ENCODE data around the gene ZNF526. TPM values are rescaled to one million over a fixed set of nuclear protein-coding genes. Genes with fewer than 3 reads are reported as not detected.

The ZNF526 gene
- total RNA-seq, 1 donor from 2014 or later, result 11.7 TPM

DNA sequence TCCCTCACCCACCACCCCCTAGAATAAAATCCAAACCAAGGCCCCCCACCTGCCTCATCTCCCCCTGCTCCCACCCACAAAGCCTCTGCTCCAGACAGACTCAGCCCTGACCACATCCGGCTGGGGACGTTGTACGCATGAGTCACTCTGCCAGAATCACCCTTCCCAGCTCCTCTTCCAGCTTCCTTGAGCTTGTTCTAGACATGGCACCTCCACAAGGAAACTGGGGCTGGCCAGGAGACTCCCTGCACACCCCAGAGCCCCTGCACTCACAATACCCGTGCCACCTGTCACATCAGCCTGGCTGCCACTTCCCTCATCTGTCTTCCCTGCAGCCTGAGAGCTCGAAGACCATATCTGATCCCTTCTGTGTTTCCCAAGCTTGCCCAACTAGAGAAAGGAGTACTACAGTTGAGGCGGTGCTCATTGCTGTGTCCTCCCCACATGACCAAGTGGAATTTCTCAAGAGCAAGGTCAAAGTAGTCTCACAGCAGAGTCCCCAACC, 12.3 kb upstream of the ZNF526 start:
- peak; percentile 63 for DNase-seq
- ATAC-seq, result peak; percentile 73 to 74
- Histone ChIP-seq H3K27me3 (ENCODE audit: low read depth) (no peaks in the 10 kb centered on the region), H3K4me3 (no peak overlapping the region), H3K9me3 (no peaks in the 10 kb centered on the region), H3K4me1 (peaks cover 36% of the 10 kb centered on the region), H3K27ac (no peak overlapping the region), H3K36me3 (peaks cover 98% of the 10 kb centered on the region)
- intact Hi-C loops (cut with DNase I), result no loop called here
- no peak for TF ChIP-seq CTCF (IDR thresholded peaks at IDR 0.05)

DNA sequence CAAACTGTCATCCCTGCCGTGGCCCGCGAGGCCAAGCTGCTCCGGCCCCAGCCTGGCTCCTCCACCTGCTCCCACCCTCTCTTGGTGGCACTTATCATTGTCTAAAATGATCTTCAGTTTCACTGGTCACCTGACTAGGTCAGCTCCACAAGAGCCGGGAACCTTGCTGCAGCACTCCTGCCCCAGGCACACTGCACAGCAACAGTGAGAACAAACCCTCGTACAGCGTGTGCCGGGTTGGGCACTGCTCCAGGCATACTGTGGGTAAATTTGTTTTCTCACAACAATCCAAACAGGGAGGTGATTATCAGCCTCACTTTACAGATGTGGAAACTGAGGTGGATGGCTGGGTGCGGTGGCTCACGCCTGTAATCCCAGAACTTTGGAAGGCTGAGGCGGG, 11.5 kb upstream of the ZNF526 start:
- no peak for TF ChIP-seq CTCF (IDR thresholded peaks at IDR 0.05)
- Histone ChIP-seq H3K4me3 (no peak overlapping the region), H3K27me3 (ENCODE audit: low read depth) (no peaks in the 10 kb centered on the region), H3K9me3 (no peaks in the 10 kb centered on the region), H3K4me1 (peaks cover 35% of the 10 kb centered on the region), H3K36me3 (peaks cover 98% of the 10 kb centered on the region), H3K27ac (no peak overlapping the region)
- no peak for DNase-seq
- intact Hi-C loops (cut with DNase I), result no loop called here
- no peak for ATAC-seq

DNA sequence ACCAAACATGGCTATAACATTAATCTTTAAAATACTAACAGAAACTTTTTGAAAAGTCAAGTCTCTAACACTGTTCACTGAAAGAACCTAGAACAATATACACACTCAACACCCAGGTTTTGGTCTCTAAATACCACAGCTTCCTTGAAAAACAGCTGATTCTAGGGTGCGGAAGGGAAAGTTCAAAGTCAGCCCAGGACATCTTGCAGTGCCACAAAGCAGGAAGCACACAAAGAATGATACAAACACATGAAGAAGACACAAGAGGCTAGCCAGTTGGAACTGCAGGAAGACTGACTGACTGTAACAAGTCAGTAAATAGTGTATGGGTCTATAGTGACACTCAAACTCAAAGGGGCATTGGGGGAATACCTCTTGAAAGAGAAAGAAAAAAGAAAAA, 7.2 kb upstream of the ZNF526 start:
- ATAC-seq, result no peak
- H3K36me3 ChIP-seq, result peaks cover 74% of the 10 kb centered on the region
- intact Hi-C loops (cut with DNase I), result no loop called here

DNA sequence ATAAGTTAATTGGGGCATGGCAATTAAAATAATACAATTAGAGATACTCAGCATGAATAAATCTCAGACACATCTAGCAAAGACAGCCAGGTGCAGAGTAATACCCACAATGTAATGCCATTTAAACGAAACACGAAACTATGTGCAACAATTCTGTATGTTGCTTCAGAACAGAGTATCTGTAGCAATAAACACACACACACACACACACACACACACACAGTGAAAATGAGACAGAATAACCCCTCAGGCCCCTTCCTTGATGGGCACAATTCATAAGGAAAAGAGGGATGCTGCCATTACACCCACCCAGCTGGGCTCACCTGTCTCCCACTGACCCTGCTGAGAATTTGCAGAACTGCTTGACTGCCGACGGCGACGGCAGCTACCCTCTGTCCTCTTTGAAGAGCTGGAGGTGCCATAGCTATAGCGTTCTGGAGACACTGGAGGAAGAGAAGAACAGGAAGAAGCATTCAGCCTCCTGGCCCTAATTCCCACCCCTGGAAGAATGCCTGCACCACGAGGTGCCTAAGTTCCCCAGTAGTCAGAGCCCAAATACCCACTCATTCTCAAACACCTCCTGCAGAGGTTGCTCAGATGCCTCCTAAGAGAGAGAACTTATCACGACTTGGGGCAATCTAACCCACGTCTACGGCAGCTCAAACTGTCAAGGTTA, 5.2 kb upstream of the ZNF526 start:
- DNase-seq (no peak), ATAC-seq (no peak)
- H3K36me3 ChIP-seq, result peaks cover 54% of the 10 kb centered on the region
- no peaks in the 10 kb centered on the region for H3K27me3 ChIP-seq (ENCODE audit: low read depth)
- no peaks in the 10 kb centered on the region for H3K9me3 ChIP-seq
- no peak overlapping the region for H3K27ac ChIP-seq
- peak overlapping the region; percentile 95 for H3K4me3 ChIP-seq
- TF ChIP-seq CTCF (IDR thresholded peaks at IDR 0.05), result no peak
- intact Hi-C loops (cut with DNase I), result no loop called here
- H3K4me1 ChIP-seq, result peaks cover 57% of the 10 kb centered on the region

More for the DNA sequence above, 7.2 kb upstream of the ZNF526 start:
- no peaks in the 10 kb centered on the region for H3K27me3 ChIP-seq (ENCODE audit: low read depth)
- TF ChIP-seq CTCF (IDR thresholded peaks at IDR 0.05), result no peak
- H3K4me3 ChIP-seq, result no peak overlapping the region
- no peaks in the 10 kb centered on the region for H3K9me3 ChIP-seq
- peaks cover 44% of the 10 kb centered on the region for H3K4me1 ChIP-seq
- DNase-seq, result no peak
- no peak overlapping the region for H3K27ac ChIP-seq

DNA sequence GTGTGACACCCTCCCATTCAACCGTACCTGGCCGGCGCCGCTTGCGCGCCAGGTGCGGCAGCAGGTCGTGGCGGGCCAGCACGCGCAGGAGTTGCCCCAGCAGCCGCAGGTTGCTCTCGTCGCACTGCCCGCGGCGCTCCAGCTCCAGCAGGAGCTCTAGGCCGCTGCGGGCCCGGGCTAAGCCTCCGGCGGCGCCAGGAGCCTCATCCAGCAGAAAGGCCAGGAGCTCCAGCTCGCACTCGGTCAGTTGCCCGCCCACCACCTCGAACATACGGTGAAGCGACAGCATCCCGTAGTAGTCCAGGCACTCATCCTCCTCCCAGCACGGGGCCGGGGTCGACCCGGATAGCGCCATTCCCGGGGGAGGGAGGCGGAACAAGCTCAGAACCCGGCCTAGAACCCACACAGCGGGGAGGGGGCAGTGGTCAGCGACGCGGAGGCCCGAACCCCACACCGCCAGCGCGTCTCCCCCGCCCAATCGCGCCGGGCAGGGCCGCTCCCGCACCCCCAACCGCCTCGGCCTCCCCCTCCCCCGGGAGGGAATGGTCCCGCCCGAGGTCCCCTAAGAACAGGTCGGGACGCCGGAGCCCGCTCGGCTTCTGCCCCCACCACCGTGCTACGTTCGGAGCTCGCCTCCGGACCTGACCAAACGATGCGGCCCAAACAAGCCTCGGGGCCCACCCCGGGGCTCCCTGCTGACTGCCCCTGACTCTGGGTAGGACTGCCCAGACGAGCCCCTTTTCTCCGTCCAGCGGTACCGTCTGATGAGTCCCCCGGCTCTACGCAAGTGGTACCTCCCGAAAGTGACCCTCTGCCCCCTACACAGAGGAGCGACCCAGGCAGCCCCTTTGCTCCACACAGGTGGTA, 3.2 kb upstream of the ZNF526 start:
- Histone ChIP-seq H3K9me3 (no peaks in the 10 kb centered on the region), H3K4me1 (peaks cover 71% of the 10 kb centered on the region)
- DNase-seq, result peak; percentile 66

More for the DNA sequence above, 3.2 kb upstream of the ZNF526 start:
- peak overlapping the region; percentile 87 for H3K27ac ChIP-seq
- intact Hi-C loops (cut with DNase I), result no loop called here
- H3K36me3 ChIP-seq, result peaks cover 36% of the 10 kb centered on the region
- peak; percentile 38 to 50 for ATAC-seq
- peak overlapping the region; percentile 95 for H3K4me3 ChIP-seq
- TF ChIP-seq CTCF (IDR thresholded peaks at IDR 0.05), result no peak
- H3K27me3 ChIP-seq (ENCODE audit: low read depth), result no peaks in the 10 kb centered on the region

Measured in lower lobe of right lung (tissue), 2 donors.